CD4-positive, alpha-beta T cell treated with Interleukin-6 for 4 hours (primary cell): ENCODE data around the gene PRLR.
"Not testable (repeated sequence)": the region's sequence is repeated elsewhere in the genome, so short reads cannot be mapped to it uniquely, and the experiment has no call there.

Source experiments
- DNase-seq: peaks from one replicate; pipeline ENCODE4 v3.0.0-alpha.2; 2020; ENCODE audit warnings: mixed read lengths

Gene PRLR

DNA sequence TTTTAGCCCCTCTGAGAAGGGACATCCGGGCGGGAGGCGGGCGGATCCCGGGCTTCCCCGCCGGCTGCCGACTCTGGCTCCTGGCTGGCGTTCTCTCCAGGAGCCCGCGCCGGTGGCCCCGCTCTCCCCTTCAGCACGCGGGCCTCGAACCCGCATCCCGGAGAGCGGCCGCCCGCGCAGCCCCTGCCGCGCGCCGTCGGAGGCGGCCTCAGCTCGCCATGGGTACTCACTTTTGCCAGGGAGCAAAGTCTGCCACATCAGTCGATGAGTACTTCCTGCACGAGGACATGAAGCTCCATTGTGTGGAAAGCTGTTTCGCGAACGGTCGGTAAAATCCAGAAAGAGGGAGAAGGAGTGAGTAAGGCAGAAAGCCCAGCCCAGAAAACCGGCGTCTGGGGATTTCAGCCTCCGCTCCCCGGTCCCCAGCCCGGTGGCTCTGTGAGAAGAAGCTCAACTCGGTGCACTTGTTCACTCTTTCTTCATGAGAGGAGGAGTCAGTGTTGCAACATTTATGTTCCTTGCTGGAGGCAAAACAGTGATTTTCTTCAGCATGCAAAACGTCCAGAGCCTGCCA is at the start of gene PRLR:
Gene PRLR, minus strand, starts transcription at position 450 of the 574 bp plus-strand sequence. CDS start 140,867 bp downstream, outside the sequence.
- no peak for DNase-seq

DNA sequence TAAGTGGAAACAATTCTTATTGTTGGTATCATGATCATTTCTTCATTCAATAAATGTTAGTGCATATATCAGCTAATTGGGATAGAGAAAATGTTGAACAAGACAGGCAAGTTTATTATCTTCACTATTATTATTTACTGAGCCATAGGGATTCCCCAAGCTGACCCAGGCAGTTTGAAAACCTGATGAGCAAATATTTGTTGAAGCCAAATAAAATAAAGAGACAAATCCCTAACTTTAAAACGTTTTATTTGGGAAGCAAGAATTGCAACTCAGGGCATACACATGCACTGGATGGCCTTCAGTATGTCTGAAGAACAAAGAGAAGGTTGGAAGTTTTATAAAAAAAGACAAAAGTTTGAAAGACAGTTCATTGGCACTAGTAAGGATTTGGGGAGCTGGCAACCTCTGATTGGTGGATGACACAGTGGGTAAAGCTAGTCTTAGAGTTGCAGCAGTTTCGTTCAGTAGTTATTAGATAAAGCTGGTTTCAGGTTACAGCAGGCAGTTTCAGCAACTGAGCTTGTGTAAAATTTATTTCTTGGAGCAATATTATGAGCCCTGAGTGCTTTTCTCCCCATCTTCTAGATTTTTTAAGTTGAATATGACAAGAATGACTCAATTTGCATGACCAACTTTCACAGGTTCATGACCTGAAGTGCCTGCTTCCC is 44.7 kb upstream of the PRLR start:
- DNase-seq: no peak

DNA sequence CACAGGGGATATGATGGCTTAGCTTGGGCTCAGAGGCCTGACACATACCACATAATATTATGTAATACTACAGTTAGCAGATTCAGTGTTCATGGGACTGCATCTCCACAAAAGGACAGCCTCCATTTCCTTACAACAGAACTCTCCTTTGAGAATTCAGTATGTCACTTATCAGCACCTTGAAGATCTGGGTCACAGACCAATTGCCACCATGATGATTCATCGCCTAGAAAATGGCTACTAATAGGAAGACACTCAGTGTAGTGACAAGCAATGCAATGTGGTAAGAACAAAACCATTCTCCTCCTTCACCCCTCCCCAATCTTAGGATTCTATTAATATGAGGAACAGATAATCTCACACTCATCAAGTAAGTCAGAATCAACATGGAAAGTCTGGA is 38.7 kb upstream of the PRLR start:
- no peak for DNase-seq

DNA sequence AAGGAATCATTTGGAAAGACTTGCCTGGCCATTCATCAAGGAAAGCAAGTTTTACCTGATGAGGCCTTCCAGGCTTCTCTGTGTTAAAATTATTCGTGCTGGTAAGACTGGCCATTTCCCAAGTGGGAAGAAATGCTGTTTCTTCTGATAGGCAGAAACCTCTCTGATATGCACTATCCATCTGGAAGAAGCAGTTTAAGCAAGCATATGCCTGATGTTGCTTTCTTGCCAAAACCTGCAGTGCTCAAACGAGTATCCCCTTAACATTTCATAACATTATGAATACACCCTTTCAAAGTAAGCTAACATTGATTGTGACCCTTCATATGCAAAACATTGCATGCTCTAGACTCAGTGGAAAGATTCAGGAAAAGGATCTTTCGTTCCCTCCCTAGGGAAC is 36.0 kb upstream of the PRLR start:
- no peak for DNase-seq

DNA sequence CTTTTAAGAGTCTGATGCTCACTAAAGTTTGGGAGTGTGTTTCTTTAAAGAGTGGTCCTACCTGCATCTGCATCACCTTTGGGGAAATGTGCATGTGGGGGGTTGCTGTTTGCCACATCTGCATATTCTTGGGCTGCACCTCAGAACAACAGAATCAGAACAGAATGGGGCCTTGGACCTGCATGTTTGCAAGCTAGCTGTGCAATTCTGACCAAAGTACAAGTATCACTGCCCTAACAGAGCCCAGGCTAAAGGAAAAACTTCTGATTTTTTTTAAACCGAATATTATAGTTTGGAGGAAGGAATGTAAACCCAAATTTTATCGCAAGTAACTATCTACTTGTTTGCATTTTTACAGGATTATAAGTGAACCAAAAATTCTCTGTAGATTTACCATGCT is 34.2 kb upstream of the PRLR start:
- no peak for DNase-seq

DNA sequence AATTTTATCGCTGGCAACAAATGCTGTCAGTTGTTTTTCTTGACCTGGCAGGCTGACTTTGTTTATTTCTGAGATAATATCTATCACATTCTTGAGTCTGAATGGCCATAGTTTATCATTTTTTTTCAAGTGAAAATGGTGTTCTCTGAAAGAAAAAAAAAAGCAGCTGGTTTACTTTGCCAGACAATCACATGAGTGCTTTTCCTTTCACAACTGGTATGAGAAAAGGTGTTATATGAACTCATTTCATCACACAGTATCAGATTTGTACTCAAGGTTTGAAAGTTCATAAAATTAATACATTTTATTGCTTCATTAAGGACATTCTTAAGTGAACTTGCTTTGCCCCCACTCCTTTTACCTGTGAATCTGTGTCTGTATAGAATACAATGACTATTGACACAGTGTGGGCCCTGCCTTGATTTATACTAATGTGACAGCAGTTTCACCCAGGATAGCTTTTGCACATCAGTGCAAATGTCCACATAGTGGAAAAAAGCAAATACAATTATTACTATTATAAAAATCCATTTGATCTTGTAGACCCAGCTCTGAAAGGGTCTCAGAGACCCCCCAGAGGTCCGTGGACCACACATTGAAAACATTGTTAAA is 33.1 kb upstream of the PRLR start:
- DNase-seq: no peak

DNA sequence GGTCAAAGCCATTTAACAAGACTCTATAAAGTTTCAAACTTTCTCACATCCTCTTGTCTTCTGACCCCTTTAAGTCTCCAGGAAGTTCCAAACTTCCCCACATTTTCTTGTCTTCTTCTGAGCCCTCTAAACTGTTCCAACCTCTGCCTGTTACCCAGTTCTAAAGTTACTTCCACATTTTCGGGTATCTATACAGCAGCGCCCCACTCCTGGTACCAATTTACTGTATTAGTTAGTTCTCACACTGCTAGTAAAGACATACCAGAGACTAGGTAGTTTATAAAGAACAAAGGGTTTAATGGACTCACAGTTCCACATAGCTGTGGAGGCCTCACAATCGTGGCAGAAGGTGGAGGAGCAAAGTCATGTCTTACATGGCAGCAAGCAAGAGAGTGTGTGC is 23.3 kb upstream of the PRLR start:
- DNase-seq: no peak

DNA sequence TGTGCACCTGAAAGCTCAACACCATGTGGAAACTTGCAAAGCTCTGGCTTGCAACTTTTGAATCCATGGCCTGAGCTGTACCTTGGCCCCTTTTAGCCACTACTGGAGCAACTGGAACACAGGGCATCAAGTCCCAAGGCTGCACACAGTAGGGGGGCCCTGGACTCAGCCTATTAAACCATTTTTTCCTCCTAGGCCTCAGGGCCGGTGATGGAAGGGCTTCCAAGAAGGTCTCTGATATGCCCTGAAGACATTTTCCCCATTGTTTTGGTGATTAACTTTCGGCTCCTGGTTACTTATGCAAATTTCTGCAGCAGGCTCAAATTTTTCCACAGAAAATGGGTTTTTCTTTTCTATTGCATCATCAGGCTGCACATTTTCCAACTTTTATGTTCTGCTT is 22.7 kb upstream of the PRLR start:
- no peak for DNase-seq

DNA sequence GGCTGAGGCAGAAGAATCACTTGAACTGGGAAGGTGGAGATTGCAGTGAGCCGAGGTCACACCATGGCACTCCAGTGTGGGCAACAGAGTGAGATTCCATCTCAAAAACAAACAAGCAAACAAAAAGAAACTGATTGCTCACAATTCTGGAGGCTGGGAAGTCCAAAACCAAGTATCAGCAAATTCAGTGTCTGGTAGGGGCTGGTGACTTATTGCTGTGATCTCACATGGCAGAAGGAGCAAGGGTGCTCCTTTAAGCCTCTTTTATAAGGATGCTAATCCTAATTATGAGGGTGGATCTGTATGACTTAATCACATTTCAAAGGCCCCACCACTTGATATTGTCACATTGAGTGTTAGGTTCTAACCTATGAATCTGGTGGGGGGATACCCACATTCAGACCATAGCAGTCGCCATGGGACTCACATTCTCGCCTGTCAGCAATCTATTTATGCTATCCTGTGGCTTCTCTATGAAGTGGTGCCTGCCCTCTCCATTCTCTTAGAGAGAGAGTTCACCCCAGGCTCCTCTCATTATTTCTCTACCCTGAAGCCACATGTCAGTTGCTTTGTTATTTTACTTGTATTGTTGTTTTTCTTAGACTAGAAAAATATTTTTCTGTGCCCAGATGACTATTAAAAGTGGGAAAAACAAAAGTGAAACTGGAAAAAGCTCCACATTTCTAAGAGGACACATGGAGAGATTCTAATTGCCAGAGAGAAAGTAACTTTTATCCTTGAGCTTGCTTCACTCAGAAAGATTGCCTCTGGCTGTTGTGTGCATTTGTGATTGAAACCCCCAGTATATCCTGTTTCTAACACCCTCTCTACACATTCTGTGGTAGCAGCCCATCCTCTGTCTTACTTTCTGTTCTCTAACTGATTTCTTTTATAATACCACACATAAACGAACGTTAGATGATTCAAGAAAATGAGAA is 18.8 kb upstream of the PRLR start:
- DNase-seq: no peak

DNA sequence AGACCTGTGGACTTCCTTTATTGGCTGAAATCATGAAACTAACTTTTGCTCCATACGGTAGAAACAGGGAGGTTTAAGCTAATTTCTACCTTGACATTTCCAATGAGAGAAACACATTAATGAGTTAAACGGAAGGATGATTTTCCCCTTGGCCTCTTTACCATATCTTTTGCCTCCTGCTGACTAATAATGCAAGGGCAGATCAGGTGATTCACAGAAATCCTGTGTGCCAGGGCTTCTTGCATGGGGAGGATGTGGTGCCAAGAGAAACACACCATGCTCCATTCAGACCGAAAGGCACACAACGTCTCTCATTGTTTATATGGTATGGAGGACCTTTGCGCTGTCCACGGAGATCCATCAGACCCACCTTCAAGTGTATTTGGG is 17.4 kb upstream of the PRLR start:
- DNase-seq: no peak

DNA sequence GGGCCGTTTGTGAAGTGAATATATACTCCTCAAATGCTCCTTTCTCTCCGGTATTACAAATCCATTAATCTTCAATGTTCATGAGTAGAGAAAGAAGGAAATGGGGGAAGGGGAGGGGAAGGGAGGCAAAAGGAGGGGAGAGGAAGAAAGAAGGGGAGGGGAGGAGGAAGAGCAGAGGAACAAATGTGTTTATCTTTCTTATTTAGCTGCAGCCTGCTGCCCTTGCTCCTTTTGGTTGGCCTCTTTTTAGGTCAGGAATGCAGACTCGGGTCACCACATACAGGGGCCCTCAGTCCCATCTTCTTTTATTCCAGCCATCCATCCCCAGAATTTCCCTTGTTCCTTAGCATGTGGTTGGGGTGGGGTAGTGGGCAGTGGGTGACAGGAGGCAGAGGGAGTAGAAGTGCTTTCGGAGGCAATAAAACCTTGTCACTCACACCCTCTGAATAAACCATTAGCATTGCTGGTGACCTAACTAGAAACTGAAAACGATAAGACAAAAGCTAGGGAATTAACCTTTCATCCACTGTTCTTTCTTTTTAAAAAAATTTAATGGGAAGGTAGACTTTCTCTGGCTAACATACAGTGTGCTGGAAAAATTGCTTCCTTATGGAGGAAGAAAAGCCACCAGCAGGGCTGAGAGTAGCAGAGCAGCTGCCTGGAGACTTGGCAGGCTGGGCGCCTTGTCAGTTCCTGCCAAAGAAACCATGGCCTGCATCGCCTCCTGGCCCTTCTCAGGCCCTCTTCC is 16.8 kb upstream of the PRLR start:
- no peak for DNase-seq

DNA sequence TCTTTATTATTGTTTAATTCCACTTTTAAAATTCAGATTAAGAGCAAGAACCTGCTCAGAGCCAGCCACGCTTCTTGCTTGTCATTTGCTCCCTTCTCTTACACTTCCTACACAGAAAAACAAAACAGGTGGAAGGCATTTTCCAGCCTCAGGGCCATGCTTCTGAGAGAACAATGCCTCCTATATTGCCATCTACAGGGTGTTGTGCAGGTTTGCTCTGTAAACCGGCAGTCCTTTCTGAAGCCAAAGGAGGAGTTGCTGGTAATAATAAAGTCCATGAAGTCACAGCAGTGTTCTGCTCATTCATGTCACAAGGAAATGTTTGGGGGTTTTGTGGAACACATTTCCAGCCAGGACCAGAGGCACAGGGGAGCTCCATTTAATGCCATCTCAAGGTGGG is 16.1 kb upstream of the PRLR start:
- no peak for DNase-seq

DNA sequence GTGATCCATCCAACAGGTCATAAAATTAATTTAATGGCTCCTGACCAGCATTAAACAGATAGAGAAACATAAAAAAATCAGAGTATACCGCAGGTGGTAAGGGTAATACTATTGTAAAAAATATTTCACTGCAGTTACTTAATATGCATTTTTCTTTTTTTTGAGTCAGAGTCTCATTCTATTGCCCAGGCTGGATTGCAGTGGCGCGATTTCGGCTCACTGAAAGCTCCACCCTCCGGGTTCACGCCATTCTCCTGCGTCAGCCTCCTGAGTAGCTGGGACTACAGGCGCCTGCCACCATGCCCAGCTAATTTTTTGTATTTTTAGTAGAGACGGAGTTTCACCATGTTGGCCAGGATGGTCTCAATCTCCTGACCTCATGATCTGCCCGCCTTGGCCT is 15.1 kb upstream of the PRLR start:
- DNase-seq: not testable (repeated sequence)

DNA sequence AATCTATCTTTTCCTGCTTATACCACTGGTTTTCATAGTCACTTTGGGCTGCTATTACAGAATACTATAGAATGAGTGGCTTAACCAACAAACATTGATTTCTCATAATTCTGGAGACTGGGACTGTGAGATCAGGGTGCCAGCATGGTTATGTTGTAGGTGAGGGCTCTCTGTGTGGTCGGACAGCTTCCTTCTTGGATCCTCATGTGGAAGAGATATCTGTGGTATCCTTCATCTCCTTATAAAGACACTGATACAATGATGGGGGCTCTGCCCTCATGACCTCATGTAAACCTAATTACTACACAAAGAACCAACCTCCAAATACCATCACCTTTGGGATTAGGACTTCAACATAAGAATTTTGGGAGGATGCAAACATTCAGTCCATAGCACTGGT is 13.9 kb upstream of the PRLR start:
- DNase-seq: no peak

DNA sequence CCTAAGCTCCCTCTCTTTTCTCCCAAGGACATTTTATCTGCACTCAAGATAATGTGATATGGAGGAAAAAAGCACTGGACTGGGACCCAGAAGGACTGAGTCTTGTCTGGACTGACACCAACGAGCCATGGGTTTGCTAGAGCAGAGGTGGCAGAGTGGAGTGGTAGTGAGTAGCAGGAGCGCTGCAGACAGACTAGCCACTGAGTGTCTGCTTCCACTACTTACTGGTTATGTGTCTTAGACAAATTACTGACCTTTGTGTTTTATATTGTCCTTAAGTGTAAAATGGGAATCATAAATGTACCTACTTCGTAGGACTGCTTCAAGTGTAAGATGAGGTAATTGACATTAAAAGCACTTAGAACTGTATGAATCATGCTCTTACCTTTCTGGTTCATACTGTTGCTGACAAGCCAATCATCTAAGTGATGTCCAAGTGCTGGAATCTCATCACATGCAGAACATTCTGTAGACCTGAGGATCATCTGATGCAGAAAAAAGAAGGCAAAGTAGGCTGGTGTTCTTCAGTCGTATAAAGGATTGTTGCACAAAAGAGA is 12.5 kb upstream of the PRLR start:
- DNase-seq: no peak

DNA sequence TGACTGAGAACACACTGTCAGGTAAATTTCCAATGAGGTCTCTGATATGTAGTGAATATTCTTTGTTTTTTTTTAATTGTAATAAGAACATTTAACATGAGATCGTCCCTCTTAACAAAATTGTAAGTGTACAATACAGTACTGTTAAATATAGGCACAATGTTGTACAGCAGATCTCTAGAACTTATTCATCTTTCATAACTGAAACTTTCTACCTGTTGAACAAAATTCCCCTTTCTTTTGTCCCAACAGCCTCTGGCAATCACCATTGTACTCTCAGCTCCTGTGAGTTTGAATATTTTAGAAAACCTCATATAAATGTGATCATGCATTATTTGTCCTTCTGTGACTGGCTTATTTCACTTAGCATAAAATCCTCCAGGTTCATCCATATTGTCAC is 10.6 kb upstream of the PRLR start:
- no peak for DNase-seq

DNA sequence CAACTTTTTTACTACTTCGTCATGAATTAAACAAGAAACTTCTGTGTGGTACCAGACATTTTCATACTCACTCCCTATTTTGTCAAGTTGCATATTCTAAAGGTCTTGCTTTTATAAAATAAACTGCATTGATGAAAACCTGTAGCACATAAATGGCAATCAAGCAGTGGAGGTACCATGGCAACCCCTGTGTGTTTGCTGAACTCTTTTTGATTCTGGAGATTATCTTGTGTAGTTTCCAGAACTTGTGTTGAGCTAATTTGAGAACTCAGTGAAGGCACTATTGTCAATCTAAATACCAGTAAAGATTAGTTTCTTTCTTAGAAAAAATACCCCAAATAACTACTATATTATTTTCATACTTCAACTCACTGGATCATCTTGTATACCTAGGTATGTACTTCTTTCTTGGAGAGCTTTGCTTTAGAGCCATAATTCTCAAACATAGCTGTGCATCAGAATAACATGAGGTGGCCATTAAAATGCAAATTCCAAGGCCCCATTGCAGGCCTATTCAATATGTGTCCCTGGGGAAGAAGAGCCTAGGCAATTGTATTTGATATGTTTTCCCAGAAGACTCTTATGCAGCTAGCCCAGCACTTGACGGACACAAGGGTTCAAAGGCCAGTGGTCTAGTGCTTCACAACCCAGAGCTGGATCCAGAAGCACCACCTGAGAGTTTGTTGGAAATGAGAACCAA is 9.8 kb upstream of the PRLR start:
- no peak for DNase-seq

DNA sequence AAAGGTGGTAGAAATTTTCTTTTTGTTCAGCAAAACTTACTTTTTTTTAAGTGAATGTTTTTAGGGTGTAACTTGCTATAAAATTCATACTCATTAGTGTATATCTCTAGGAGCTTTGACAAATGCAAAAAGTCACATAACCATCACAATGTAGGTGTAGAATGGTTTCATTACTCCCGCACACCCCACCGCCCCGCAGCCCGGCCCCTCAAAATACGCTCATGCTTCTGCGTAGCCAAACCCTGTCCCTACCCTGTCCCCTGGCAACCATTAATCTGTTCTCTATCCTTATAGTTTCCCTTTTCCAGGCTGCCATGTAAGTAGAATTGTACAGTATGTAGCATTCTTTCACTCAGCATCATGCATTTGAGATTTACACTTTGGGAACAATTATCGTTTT is 9.2 kb upstream of the PRLR start:
- no peak for DNase-seq

DNA sequence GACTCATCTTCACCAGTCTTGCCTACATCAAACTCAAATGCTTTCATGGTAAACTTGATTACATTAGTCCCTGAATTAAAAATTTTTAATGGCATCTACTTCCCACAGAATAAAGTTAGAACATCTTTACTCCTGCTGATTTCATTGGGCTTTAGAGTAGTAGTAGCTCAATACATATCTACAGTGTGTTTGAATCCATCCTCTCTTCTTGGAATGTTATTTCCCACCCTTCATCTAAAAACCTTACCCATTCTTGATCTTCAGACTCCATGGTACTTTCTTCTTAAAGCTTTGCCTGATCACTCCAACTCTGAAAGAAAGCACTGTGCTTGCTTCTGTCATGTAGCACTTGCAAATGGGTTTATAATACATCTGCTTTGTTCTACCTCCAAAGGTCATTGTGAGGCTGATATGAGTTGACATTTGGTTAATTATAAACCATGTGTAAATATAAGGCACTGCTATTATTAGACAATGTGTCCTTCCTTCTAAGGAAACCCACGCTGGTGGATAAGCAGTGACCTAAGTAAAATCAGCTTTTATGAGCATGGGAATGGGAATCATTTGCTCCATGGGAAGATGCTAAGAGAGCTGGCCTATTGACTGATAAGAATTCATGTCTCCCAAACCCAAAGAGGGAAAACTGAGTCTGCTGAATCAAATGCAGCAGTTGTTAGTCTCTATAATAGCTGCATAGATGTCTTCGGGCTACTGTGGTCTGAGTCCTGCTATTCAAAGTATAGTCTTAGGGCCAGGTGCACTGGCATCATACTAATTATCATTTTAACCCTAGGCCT is 7.5 kb upstream of the PRLR start:
- DNase-seq: no peak

DNA sequence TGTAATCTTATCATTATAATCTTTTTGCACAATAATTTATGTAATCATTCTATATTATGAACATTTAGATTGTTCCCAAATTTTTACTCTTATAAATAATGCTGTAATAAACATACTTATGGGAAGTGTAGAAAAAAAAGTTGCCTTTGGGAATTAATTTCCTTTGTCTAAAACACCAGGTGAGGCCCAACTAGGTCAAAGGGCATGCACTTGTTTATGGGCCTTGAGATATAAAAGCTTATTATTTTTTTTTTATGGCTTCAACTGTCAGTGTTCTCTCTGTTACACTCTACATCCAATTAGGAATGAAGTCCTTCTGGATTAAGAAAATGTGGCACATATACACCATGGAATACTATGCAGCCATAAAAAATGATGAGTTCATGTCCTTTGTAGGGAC is 6.5 kb upstream of the PRLR start:
- no peak for DNase-seq

DNA sequence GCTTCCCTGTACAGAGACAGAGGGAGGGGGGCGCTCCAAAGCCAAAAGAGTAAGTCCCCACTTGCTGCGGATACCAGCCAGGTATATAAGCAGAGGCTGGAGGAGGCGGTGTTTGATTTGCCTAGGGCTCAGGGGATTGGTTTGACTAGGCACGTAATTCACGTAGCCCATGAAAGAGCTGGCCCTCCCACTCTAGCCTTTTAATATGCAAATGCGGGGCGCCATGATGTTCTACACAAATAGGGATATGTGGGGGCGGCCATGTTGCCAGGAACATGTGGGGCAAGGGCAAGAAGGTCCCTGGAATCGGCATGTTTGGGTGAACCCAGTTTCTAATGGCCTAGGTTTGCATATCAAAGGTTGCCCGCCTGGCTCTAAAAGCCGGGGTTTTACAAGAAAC is 3.3 kb upstream of the PRLR start:
- DNase-seq: no peak
